Measurements from ENCODE around the gene UBA3.

The UBA3 gene

DNA sequence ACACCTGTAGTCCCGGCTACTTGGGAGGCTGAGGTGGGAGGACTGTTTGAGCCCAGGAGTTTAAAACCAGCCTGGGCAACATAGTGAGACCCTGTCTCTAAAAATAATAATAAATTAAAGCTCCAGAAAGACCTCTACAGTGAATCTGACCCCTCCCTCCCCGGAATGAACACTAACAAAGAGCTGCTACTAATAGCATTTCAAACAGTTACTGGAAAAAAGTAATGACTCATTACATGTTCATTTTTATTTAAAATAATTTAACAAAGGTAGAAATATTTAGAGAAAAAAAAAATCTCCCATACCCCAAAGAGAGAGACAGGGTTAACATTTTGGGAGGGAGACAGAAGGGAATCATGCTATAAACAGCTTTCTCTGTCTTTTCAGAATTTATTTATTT is 2.2 kb upstream of the UBA3 start:
- Histone ChIP-seq H3K4me1 (peaks cover 24% of the 10 kb centered on the region), H3K4me2 (ENCODE audit: low read length) (no peak overlapping the region), H2AFZ (peak overlapping the region; percentile 34), H3K27me3 (ENCODE audit: control insufficient read depth, insufficient read depth, low read length) (no peaks in the 10 kb centered on the region), H3K36me3 (ENCODE audit: control insufficient read depth, insufficient read depth, low read length) (no peaks in the 10 kb centered on the region), H3K79me2 (peaks cover 21% of the 10 kb centered on the region), H3K9ac (no peak overlapping the region), H3K4me3 (ENCODE audit: low read depth, low read length) (no peak overlapping the region), H3K9me3 (ENCODE audit: control insufficient read depth, low read length) (no peaks in the 10 kb centered on the region), H3K27ac (peak overlapping the region; percentile 22)
- TF ChIP-seq, protein P1, sequence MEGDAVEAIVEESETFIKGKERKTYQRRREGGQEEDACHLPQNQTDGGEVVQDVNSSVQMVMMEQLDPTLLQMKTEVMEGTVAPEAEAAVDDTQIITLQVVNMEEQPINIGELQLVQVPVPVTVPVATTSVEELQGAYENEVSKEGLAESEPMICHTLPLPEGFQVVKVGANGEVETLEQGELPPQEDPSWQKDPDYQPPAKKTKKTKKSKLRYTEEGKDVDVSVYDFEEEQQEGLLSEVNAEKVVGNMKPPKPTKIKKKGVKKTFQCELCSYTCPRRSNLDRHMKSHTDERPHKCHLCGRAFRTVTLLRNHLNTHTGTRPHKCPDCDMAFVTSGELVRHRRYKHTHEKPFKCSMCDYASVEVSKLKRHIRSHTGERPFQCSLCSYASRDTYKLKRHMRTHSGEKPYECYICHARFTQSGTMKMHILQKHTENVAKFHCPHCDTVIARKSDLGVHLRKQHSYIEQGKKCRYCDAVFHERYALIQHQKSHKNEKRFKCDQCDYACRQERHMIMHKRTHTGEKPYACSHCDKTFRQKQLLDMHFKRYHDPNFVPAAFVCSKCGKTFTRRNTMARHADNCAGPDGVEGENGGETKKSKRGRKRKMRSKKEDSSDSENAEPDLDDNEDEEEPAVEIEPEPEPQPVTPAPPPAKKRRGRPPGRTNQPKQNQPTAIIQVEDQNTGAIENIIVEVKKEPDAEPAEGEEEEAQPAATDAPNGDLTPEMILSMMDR (IDR thresholded peaks at IDR 0.05): no peak

DNA sequence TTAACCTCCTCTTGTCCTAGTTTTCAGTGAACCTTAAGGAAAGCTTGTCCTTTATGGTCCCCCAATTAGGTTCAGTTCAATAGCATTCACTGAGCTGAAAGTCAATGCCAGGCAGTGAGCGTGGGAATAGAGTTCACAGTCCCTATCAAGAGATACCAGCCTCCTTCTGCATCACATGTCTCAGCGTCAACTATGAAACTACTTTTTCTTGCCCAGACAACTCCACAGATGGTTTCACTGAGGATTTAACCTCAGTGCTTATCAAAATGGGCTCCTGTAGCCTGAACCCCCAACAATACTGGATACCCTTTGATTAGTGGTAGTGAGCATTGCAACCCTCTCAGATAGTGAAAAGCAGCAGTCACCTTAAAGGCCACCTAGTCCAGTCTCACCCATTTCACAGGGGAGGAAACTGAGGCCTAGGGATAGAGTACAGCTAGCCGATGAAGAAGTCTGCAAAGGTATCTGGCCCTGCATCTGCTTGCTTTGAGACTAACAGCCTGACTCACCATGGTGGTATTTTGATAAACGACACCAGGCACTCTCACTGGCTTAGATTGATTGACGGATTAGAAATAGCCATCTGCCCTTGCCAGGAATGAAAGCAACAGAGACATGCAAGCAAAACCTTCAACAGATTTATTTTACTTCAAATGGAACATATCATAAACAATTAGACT is 1.6 kb upstream of the UBA3 start:
- H3K4me1 ChIP-seq: peaks cover 20% of the 10 kb centered on the region
- H3K27ac ChIP-seq: peak overlapping the region; percentile 22

DNA sequence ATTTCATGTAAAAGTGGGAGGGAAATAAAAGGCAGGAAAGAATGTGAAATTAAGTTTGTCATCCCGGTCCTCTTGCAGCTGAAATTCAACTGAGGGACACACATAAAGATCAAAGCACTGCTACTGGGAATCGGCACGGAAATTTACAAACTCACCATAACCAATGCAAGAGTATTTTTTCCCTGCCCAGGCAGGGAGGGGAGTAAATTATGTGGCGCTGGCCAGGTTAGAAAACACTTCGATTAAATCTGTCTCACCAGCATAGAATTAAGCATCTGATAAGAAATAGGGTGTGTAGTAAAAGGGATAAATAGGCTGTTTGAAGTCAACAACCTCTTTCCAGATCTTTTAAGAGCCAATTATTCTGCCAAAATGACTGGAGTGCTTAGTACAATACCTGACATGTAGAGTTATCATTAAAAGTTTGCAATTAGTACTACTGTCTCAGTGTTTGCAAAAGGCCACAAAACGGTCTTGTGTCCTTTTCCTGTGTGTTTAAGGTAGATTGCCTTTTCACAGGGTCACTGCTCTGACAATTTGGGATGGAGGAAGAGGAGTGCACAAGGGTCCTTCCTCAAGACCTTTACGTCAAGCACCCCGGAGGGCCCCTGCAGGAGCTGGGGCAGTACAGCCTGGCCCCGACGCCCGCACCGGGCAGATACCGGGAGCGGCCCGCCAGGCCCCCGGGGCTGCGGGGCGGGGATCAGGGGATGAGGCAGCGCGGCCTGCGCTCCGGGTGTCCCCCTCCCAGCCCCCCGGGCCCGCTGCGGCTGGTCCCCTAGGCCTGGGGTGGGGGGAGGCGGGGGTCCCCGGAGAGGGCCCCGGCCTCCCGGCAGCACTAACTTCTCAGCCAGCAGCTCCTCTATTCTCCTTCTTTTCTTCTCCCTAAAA is 651 bp downstream of the UBA3 start:
- H3K27me3 ChIP-seq (ENCODE audit: control insufficient read depth, insufficient read depth, low read length): no peaks in the 10 kb centered on the region
- H3K9ac ChIP-seq: no peak overlapping the region
- TF ChIP-seq, protein P1 (IDR thresholded peaks at IDR 0.05): no peak
- peaks cover 10% of the 10 kb centered on the region for H3K79me2 ChIP-seq
- H3K4me3 ChIP-seq (ENCODE audit: low read depth, low read length): peak overlapping the region; percentile 83
- H3K27ac ChIP-seq: peak overlapping the region; percentile 48
- H2AFZ ChIP-seq: peak overlapping the region; percentile 72
- H3K9me3 ChIP-seq (ENCODE audit: control insufficient read depth, low read length): no peaks in the 10 kb centered on the region
- H3K4me2 ChIP-seq (ENCODE audit: low read length): peak overlapping the region; percentile 92
- no peaks in the 10 kb centered on the region for H3K36me3 ChIP-seq (ENCODE audit: control insufficient read depth, insufficient read depth, low read length)
- H3K4me1 ChIP-seq: peaks cover 18% of the 10 kb centered on the region

More for the DNA sequence above, 1.6 kb upstream of the UBA3 start:
- no peaks in the 10 kb centered on the region for H3K36me3 ChIP-seq (ENCODE audit: control insufficient read depth, insufficient read depth, low read length)
- no peak overlapping the region for H3K4me2 ChIP-seq (ENCODE audit: low read length)
- TF ChIP-seq, protein P1 (IDR thresholded peaks at IDR 0.05): no peak
- H3K9me3 ChIP-seq (ENCODE audit: control insufficient read depth, low read length): no peaks in the 10 kb centered on the region
- no peak overlapping the region for H3K4me3 ChIP-seq (ENCODE audit: low read depth, low read length)
- H3K27me3 ChIP-seq (ENCODE audit: control insufficient read depth, insufficient read depth, low read length): no peaks in the 10 kb centered on the region
- peak overlapping the region; percentile 34 for H2AFZ ChIP-seq
- H3K79me2 ChIP-seq: peaks cover 21% of the 10 kb centered on the region
- no peak overlapping the region for H3K9ac ChIP-seq

DNA sequence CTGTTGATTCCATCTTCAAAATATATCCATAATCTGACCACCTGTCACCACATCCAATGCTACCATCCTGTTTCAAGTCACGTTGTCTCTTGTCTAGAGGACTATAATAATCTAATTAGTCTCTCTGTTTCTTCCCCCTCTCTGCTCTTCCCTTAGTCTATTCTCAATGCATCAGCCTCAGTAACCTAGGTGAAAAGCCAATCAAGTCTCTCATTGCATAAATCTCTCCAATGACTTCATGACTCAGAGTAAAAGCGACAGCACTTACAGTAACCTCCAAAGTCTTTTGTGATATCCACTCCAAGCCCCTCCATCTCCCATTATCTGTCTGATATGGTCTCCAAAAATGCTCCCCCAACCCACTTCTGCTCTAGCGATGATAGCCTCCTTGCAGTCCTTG is 7.2 kb downstream of the UBA3 start:
- no peaks in the 10 kb centered on the region for H3K9me3 ChIP-seq (ENCODE audit: control insufficient read depth, low read length)
- no peak overlapping the region for H2AFZ ChIP-seq
- H3K36me3 ChIP-seq (ENCODE audit: control insufficient read depth, insufficient read depth, low read length): no peaks in the 10 kb centered on the region
- H3K27ac ChIP-seq: no peak overlapping the region
- H3K4me2 ChIP-seq (ENCODE audit: low read length): no peak overlapping the region
- TF ChIP-seq, protein P1 (IDR thresholded peaks at IDR 0.05): no peak
- H3K79me2 ChIP-seq: peaks cover 15% of the 10 kb centered on the region
- H3K27me3 ChIP-seq (ENCODE audit: control insufficient read depth, insufficient read depth, low read length): no peaks in the 10 kb centered on the region
- no peaks in the 10 kb centered on the region for H3K4me1 ChIP-seq
- no peak overlapping the region for H3K4me3 ChIP-seq (ENCODE audit: low read depth, low read length)
- no peak overlapping the region for H3K9ac ChIP-seq
